Smooth muscle cell (in vitro differentiated cells): ENCODE results near the gene HIF1A. TPM values are rescaled to one million over a fixed set of nuclear protein-coding genes. Genes with fewer than 3 reads are reported as not detected.
"Not testable (repeated sequence)": the region's sequence is repeated elsewhere in the genome, so short reads cannot be mapped to it uniquely, and the experiment has no call there.

Source experiments
- DNase-seq: peaks from one replicate; lab custom pipeline; 2025; ENCODE audit not compliant: unreplicated experiment; lab: John Stamatoyannopoulos, UW
- H2AFZ ChIP-seq: fragments of 200-600 bp; sonication (generic); 2 replicates; pipeline ENCODE4 v1.6.0; 2016; ENCODE audit warnings: antibody characterized with exemption, low read depth, mild to moderate bottlenecking
- H3F3A ChIP-seq: fragments of 200-600 bp; sonication (generic); 2 replicates; pipeline ENCODE4 v1.6.0; 2017; ENCODE audit warnings: antibody characterized with exemption, low read depth
- H3K27ac ChIP-seq: fragments of 200-600 bp; sonication (generic); 2 replicates; pipeline ENCODE4 v1.5.1; 2016; ENCODE audit warnings: low read depth, mild to moderate bottlenecking
- H3K27me3 ChIP-seq: fragments of 200-600 bp; sonication (generic); 2 replicates; pipeline ENCODE4 v1.6.1; 2016; ENCODE audit warnings: low read depth, mild to moderate bottlenecking
- H3K36me3 ChIP-seq: fragments of 200-600 bp; sonication (generic); 2 replicates; pipeline ENCODE4 v1.5.1; 2016; ENCODE audit warnings: low read depth
- H3K4me1 ChIP-seq: fragments of 200-600 bp; sonication (generic); 2 replicates; pipeline ENCODE4 v1.5.1; 2016; ENCODE audit warnings: low read depth
- H3K4me2 ChIP-seq: fragments of 200-600 bp; sonication (generic); 2 replicates; pipeline ENCODE4 v1.6.0; 2016; ENCODE audit warnings: mild to moderate bottlenecking
- H3K4me3 ChIP-seq: fragments of 200-600 bp; sonication (generic); 2 replicates; pipeline ENCODE4 v1.5.1; 2016; ENCODE audit warnings: mild to moderate bottlenecking
- H3K79me2 ChIP-seq: fragments of 200-600 bp; sonication (generic); 2 replicates; pipeline ENCODE4 v1.6.0; 2016; ENCODE audit warnings: low read depth, mild to moderate bottlenecking
- H3K9ac ChIP-seq: fragments of 200-600 bp; sonication (generic); 2 replicates; pipeline ENCODE4 v1.6.0; 2016; ENCODE audit warnings: low read depth
- H3K9me3 ChIP-seq: fragments of 200-600 bp; sonication (generic); replicated peaks from 2 replicates; pipeline ENCODE4 v1.5.1; 2016; ENCODE audit warnings: low read depth
- H4K20me1 ChIP-seq: fragments of 200-600 bp; sonication (generic); 2 replicates; pipeline ENCODE4 v1.6.0; 2016; ENCODE audit warnings: low read depth
- CTCF ChIP-seq: fragments of 200-600 bp; sonication (generic); IDR thresholded peaks from 2 replicates; pipeline ENCODE4 v1.5.1; 2017; ENCODE audit warnings: borderline replicate concordance, mild to moderate bottlenecking, antibody characterized with exemption; ENCODE audit not compliant: insufficient read depth, poor library complexity, severe bottlenecking
- WGBS: methylation state at CpG from one replicate; pipeline ENCODE4 v1.1.7; 2016; ENCODE audit warnings: low lambda C conversion rate; 5-methylcytosine and 5-hydroxymethylcytosine counted together
- polyA plus RNA-seq: library from polyadenylated mRNA; unstranded; fragments of >200 nt; fragmentation: Nextera tagmentation; extraction: Ambion mirVana; gene quantifications from 2 replicates; pipeline ENCODE4 v1.2.1, GENCODE V29; 2016
- total RNA-seq: library from RNA; depleted of rRNA; stranded (reverse); fragments of >200 nt; gene quantifications from 2 replicates; pipeline ENCODE4 v1.2.3, GENCODE V29; 2014

Gene HIF1A
- total and polyA plus RNA-seq, 2 experiments from 2014 or later, result 140 to 376 TPM

GRCh38 chr14:61708693-61709092, 13.4 kb downstream of the HIF1A start:
- Histone ChIP-seq H3K27ac (peak overlapping the region; percentile 9), H4K20me1 (peaks cover 96% of the 10 kb centered on the region), H3K4me1 (peaks cover 54% of the 10 kb centered on the region), H3K79me2 (peaks cover 96% of the 10 kb centered on the region)
- not testable (repeated sequence) for H3K9ac ChIP-seq, DNase-seq, H3K4me2 ChIP-seq, H3K27me3 ChIP-seq, H3K36me3 ChIP-seq, H3K9me3 ChIP-seq, H3F3A ChIP-seq, H2AFZ ChIP-seq, H3K4me3 ChIP-seq
- 84% methylated on average over 4 of the region's 4 CpGs for WGBS

- H3K4me2 ChIP-seq, result peak overlapping the region; percentile 17
- no peak overlapping the region for H3K9ac ChIP-seq
- H3K36me3 ChIP-seq, result no peaks in the 10 kb centered on the region
- no peak overlapping the region for H3K4me3 ChIP-seq
- TF ChIP-seq CTCF, result no peak
- peak overlapping the region; percentile 42 for H3K27ac ChIP-seq
- peaks cover 96% of the 10 kb centered on the region for H3K79me2 ChIP-seq
- H3K9me3 ChIP-seq, result no peaks in the 10 kb centered on the region
- DNase-seq, result no peak
- H3K27me3 ChIP-seq, result no peaks in the 10 kb centered on the region
- no peak overlapping the region for H2AFZ ChIP-seq
- WGBS, result 72% methylated on average over 12 of the region's 12 CpGs
- H3F3A ChIP-seq, result no peaks in the 10 kb centered on the region
- peaks cover 96% of the 10 kb centered on the region for H4K20me1 ChIP-seq
- peaks cover 39% of the 10 kb centered on the region for H3K4me1 ChIP-seq
These were observed 15.8 kb downstream of the HIF1A start for GRCh38 chr14:61710853-61711817.

GRCh38 chr14:61712137-61712536, 16.8 kb downstream of the HIF1A start:
- Histone ChIP-seq H3K9me3 (no peaks in the 10 kb centered on the region), H3K9ac (no peak overlapping the region), H3K4me2 (no peak overlapping the region), H3F3A (no peaks in the 10 kb centered on the region), H3K79me2 (peaks cover 96% of the 10 kb centered on the region), H2AFZ (no peak overlapping the region), H3K27me3 (no peaks in the 10 kb centered on the region), H3K36me3 (no peaks in the 10 kb centered on the region), H4K20me1 (peaks cover 96% of the 10 kb centered on the region), H3K27ac (peak overlapping the region; percentile 42), H3K4me3 (no peak overlapping the region), H3K4me1 (peaks cover 47% of the 10 kb centered on the region)
- no peak for DNase-seq
- WGBS, result 96% methylated on average over 1 of the region's 1 CpG
- TF ChIP-seq CTCF, result no peak

GRCh38 chr14:61713724-61714437, 18.6 kb downstream of the HIF1A start:
- TF ChIP-seq CTCF, result no peak
- H3K4me1 ChIP-seq, result peaks cover 65% of the 10 kb centered on the region
- H2AFZ ChIP-seq, result no peak overlapping the region
- no peaks in the 10 kb centered on the region for H3K27me3 ChIP-seq
- H3K4me3 ChIP-seq, result no peak overlapping the region
- H3K9me3 ChIP-seq, result no peaks in the 10 kb centered on the region
- H4K20me1 ChIP-seq, result peaks cover 100% of the 10 kb centered on the region
- no peaks in the 10 kb centered on the region for H3K36me3 ChIP-seq
- peaks cover 100% of the 10 kb centered on the region for H3K79me2 ChIP-seq
- no peak overlapping the region for H3K4me2 ChIP-seq
- H3F3A ChIP-seq, result peaks cover 5% of the 10 kb centered on the region
- H3K9ac ChIP-seq, result no peak overlapping the region
- DNase-seq, result no peak
- peak overlapping the region; percentile 1 for H3K27ac ChIP-seq
- 69% methylated on average over 4 of the region's 4 CpGs for WGBS
